Measurements from ENCODE around the gene ZNF726. TPM values are rescaled to one million over a fixed set of nuclear protein-coding genes. Genes with fewer than 3 reads are reported as not detected.

ZNF726 gene
- total RNA-seq, 2 donors from 2014 or later: 1.8 to 2.0 TPM

DNA sequence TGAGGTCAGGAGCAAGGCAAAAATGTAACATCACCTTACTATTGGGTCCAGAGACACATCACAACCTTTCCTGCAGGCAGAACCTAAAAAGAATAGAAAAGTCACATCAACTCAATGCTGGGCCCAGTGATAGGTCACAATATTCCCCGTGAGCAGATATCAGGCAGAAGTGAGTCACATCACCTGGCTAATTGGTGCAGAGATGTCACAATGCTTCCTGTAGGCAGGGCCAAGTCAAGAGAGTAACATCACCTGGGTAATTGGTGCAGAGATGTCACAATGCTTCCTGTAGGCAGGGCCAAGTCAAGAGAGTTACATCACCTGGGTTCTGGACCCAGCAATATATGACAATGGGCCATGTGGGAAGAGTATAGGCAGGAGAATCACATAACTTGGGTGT is 63.4 kb downstream of the ZNF726 start:
- 50 to 67% methylated on average over 1 of the region's 1 CpG for WGBS, 2 donors
- Histone ChIP-seq H3K9me3 (no peaks in the 10 kb centered on the region), H3K36me3 (replicated peaks in 1 of 2; ENCODE audit: insufficient read depth in 1 of 2, low read depth in 2 of 2) (no peaks in the 10 kb centered on the region), H3K4me3 (no peak overlapping the region), H3K4me1 (no peaks in the 10 kb centered on the region), H3K27ac (no peak overlapping the region), H3K27me3 (no peaks in the 10 kb centered on the region)
- TF ChIP-seq, protein P1, sequence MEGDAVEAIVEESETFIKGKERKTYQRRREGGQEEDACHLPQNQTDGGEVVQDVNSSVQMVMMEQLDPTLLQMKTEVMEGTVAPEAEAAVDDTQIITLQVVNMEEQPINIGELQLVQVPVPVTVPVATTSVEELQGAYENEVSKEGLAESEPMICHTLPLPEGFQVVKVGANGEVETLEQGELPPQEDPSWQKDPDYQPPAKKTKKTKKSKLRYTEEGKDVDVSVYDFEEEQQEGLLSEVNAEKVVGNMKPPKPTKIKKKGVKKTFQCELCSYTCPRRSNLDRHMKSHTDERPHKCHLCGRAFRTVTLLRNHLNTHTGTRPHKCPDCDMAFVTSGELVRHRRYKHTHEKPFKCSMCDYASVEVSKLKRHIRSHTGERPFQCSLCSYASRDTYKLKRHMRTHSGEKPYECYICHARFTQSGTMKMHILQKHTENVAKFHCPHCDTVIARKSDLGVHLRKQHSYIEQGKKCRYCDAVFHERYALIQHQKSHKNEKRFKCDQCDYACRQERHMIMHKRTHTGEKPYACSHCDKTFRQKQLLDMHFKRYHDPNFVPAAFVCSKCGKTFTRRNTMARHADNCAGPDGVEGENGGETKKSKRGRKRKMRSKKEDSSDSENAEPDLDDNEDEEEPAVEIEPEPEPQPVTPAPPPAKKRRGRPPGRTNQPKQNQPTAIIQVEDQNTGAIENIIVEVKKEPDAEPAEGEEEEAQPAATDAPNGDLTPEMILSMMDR (IDR thresholded peaks at IDR 0.05): no peak
- TF ChIP-seq POLR2A (IDR thresholded peaks at IDR 0.05): no peak
- intact Hi-C loops (cut with DNase I): no loop called here
- DNase-seq (no peak), ATAC-seq (no peak)

DNA sequence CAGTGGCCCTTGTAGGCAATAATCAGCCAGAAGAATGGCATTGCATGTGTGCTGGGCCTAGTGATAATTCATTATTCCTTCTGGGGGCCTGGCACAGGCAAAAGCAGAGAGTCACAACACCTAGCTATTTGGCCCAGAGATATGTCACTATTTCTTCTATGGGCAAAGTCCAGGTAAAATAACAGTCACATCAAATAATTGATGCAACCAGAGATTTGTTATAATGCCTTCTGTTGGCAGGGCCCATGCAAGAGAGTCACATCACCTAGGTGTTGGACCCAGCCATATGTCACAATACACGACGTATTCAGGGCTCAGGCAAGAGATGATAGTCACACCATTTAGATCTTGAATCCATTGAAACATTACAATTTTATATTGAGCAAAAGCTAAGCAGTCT is 66.1 kb downstream of the ZNF726 start:
- Histone ChIP-seq H3K27me3 (no peaks in the 10 kb centered on the region), H3K36me3 (replicated peaks in 1 of 2; ENCODE audit: insufficient read depth in 1 of 2, low read depth in 2 of 2) (no peaks in the 10 kb centered on the region), H3K27ac (no peak overlapping the region), H3K4me1 (no peaks in the 10 kb centered on the region), H3K4me3 (no peak overlapping the region), H3K9me3 (no peaks in the 10 kb centered on the region)
- intact Hi-C loops (cut with DNase I): no loop called here
- WGBS, 2 donors: 33 to 86% methylated on average over 2 of the region's 2 CpGs
- DNase-seq (no peak), ATAC-seq (no peak)
- TF ChIP-seq POLR2A (IDR thresholded peaks at IDR 0.05): no peak
- TF ChIP-seq, protein P1 (IDR thresholded peaks at IDR 0.05): no peak

DNA sequence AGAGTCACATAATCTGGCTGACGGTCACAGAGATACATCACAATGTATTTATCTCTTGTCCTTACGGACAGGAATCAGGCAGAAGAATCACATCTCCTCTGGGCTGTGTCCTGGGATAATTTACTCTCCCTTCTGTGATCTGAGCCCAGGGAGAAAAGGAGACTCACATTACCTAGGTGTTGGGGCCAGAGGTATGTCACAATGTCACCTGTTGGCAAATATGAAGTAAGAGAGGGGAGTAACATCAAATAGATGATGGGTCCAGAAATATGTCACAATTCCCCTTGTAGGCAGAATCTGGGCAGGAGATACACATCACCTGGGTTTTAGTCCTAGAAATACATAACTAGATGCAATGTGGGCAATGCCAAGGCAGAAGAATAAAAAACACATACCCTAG is 67.2 kb downstream of the ZNF726 start:
- H3K27ac ChIP-seq: no peak overlapping the region
- H3K36me3 ChIP-seq (replicated peaks in 1 of 2; ENCODE audit: insufficient read depth in 1 of 2, low read depth in 2 of 2): no peaks in the 10 kb centered on the region
- H3K27me3 ChIP-seq: no peaks in the 10 kb centered on the region
- H3K4me3 ChIP-seq: no peak overlapping the region
- no peaks in the 10 kb centered on the region for H3K4me1 ChIP-seq
- 68 to 74% methylated on average over 2 of the region's 2 CpGs for WGBS, 2 donors
- intact Hi-C loops (cut with DNase I): no loop called here
- ATAC-seq: no peak
- no peaks in the 10 kb centered on the region for H3K9me3 ChIP-seq
- TF ChIP-seq POLR2A (IDR thresholded peaks at IDR 0.05): no peak
- TF ChIP-seq, protein P1 (IDR thresholded peaks at IDR 0.05): no peak
- DNase-seq: no peak

DNA sequence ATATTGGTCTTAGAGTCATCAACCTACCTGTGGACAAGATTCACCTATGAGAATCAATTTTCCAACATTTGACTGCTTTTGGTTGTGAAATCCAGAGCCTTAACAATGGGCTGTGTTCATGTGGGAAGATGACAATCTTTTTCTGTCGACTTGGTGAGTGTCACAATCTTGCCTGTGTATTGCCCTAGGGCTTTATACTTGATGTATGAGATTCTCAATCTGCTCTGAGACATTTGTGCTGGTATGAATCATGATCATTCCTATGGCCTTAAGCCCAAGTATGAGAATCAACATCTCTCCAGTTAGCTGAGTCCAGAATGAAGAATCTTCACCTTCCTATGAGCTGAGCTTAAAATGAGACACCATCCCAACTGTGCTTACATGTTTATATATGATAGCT is 68.7 kb downstream of the ZNF726 start:
- no peak for ATAC-seq
- TF ChIP-seq, protein P1 (IDR thresholded peaks at IDR 0.05): no peak
- TF ChIP-seq POLR2A (IDR thresholded peaks at IDR 0.05): no peak
- Histone ChIP-seq H3K4me1 (no peaks in the 10 kb centered on the region), H3K36me3 (replicated peaks in 1 of 2; ENCODE audit: insufficient read depth in 1 of 2, low read depth in 2 of 2) (no peaks in the 10 kb centered on the region), H3K4me3 (no peak overlapping the region), H3K27ac (no peak overlapping the region), H3K9me3 (no peaks in the 10 kb centered on the region), H3K27me3 (no peaks in the 10 kb centered on the region)
- 11 to 16% methylated on average over 1 of the region's 1 CpG for WGBS, 2 donors
- intact Hi-C loops (cut with DNase I): no loop called here
- no peak for DNase-seq

Other genes with a start within 250 kb of the ZNF726 start
- 1 to 10 TPM; 3.0 to 6.5 TPM for gene ZNF675, start 227.7 kb upstream of the ZNF726 start, total RNA-seq
- gene ZNF681, start 156.0 kb upstream of the ZNF726 start, total RNA-seq: 1 to 10 TPM in 1 of 2 donors, under 1 TPM in 1; 0.99 to 2.1 TPM
- gene ZNF254, start 172.3 kb downstream of the ZNF726 start, total RNA-seq: 10 to 100 TPM; 13.7 to 39.9 TPM